OCI-LY7 (cell line): Measurements from ENCODE around the gene MC2R.

Experiments used
- CTCF ChIP-seq: fragments of 200-600 bp; sonication (generic); conservative IDR thresholded peaks from 2 replicates; pipeline ENCODE4 v1.5.1; 2014; ENCODE audit warnings: mild to moderate bottlenecking, antibody characterized with exemption, low read length, moderate library complexity, mixed read lengths
- EZH2phosphoT487 ChIP-seq: fragments of 200-600 bp; sonication (generic); IDR thresholded peaks from 2 replicates; pipeline ENCODE4 v1.6.1; 2018; ENCODE audit warnings: low read depth, borderline replicate concordance, mild to moderate bottlenecking, mixed run types, antibody characterized with exemption, low read length, moderate library complexity, mixed read lengths

- no peak for TF ChIP-seq CTCF
- no peak for TF ChIP-seq EZH2phosphoT487
These were observed 78.8 kb downstream of the MC2R start for GRCh38 chr18:13836559-13836958.
